IMR-90 (cell line): ENCODE data around the gene LIPG. TPM values are rescaled to one million over a fixed set of nuclear protein-coding genes. Genes with fewer than 3 reads are reported as not detected.

ENCODE experiments used
- ATAC-seq: fragments of 200-7000 bp; cut with Tn5 transposase; 2 replicates; pipeline ENCODE4 v1.9.1; 2020; ENCODE audit warnings: low read depth, mild to moderate bottlenecking, moderate library complexity
- BruUV-seq: library from RNA; stranded (reverse); fragments of 400-500 nt; replicated peaks from 2 replicates; lab custom pipeline; 2021; lab: Mats Ljungman, UMichigan
- CTCF ChIA-PET: fragments of 300-600 bp; formaldehyde crosslinking; extraction: SDS; loops from one replicate; lab custom pipeline; 2021; ENCODE audit warnings: antibody characterized with exemption; lab: Yijun Ruan, JAX
- POLR2A ChIA-PET: fragments of 300-600 bp; sonication (Branson Sonifier 250); formaldehyde crosslinking; loops from one replicate; lab custom pipeline; 2022; ENCODE audit warnings: antibody characterized with exemption; ENCODE audit not compliant: unreplicated experiment; lab: Charles Lee
- DNase-seq: peaks from one replicate; pipeline ENCODE4 v3.0.0; 2013
- H2AFZ ChIP-seq: replicated peaks from 2 replicates; pipeline ENCODE3; 2013; ENCODE audit warnings: low read length, mild to moderate bottlenecking; ENCODE audit not compliant: poor library complexity
- H2AK5ac ChIP-seq: 2 replicates; pipeline ENCODE4 v1.6.1; 2013; ENCODE audit warnings: low read depth, low read length, inconsistent platforms
- H2AK9ac ChIP-seq: replicated peaks from 2 replicates; pipeline ENCODE3; 2013; ENCODE audit warnings: mild to moderate bottlenecking, low read depth, low read length, moderate library complexity; ENCODE audit not compliant: poor library complexity
- H2BK120ac ChIP-seq: 2 replicates; pipeline ENCODE4 v1.6.1; 2013; ENCODE audit warnings: low read depth, low read length, inconsistent platforms
- H2BK15ac ChIP-seq: 3 replicates; pipeline ENCODE4 v1.6.1; 2013; ENCODE audit warnings: low read depth, low read length, inconsistent platforms
- H2BK20ac ChIP-seq: 2 replicates; pipeline ENCODE4 v1.6.1; 2013; ENCODE audit warnings: low read depth, mild to moderate bottlenecking, inconsistent platforms, low read length, moderate library complexity
- H2BK5ac ChIP-seq: 2 replicates; pipeline ENCODE4 v1.6.1; 2013; ENCODE audit warnings: mild to moderate bottlenecking, low read depth, low read length, inconsistent platforms; ENCODE audit not compliant: poor library complexity, severe bottlenecking
- H3K14ac ChIP-seq: replicated peaks from 2 replicates; pipeline ENCODE4 v1.6.1; 2013; ENCODE audit warnings: low read depth, low read length, inconsistent platforms
- H3K18ac ChIP-seq: 2 replicates; pipeline ENCODE4 v1.6.1; 2013; ENCODE audit warnings: low read depth, low read length, control low read depth
- H3K23ac ChIP-seq: 2 replicates; pipeline ENCODE4 v1.6.1; 2013; ENCODE audit warnings: low read depth, low read length, inconsistent platforms
- H3K27ac ChIP-seq: 2 replicates; pipeline ENCODE4 v1.5.1; 2013; ENCODE audit warnings: mild to moderate bottlenecking, control low read depth, low read length; ENCODE audit not compliant: insufficient read depth
- H3K27me3 ChIP-seq: 2 replicates; pipeline ENCODE4 v1.6.1; 2013; ENCODE audit warnings: low read length; ENCODE audit not compliant: control insufficient read depth, insufficient read depth
- H3K36me3 ChIP-seq: 2 replicates; pipeline ENCODE4 v1.6.1; 2013; ENCODE audit warnings: low read length, mixed read lengths; ENCODE audit not compliant: control insufficient read depth, insufficient read depth
- H3K4ac ChIP-seq: 2 replicates; pipeline ENCODE4 v1.6.1; 2013; ENCODE audit warnings: low read depth, low read length, inconsistent platforms
- H3K4me1 ChIP-seq: 2 replicates; pipeline ENCODE4 v1.6.1; 2013; ENCODE audit warnings: low read length, mixed read lengths; ENCODE audit not compliant: control insufficient read depth, insufficient read depth
- H3K4me2 ChIP-seq: 2 replicates; pipeline ENCODE4 v1.6.1; 2013; ENCODE audit warnings: low read depth, mild to moderate bottlenecking, control low read depth, low read length, moderate library complexity
- H3K4me3 ChIP-seq: 2 replicates; pipeline ENCODE4 v1.5.1; 2013; ENCODE audit warnings: low read depth, mild to moderate bottlenecking, control low read depth, low read length, moderate library complexity; ENCODE audit not compliant: insufficient read depth
- H3K56ac ChIP-seq: 2 replicates; pipeline ENCODE4 v1.6.1; 2013; ENCODE audit warnings: low read length, inconsistent platforms; ENCODE audit not compliant: insufficient read depth; ENCODE audit errors: extremely low read depth
- H3K79me1 ChIP-seq, 2 experiments: 2 replicates each; pipeline ENCODE4 v1.6.1; 2013; ENCODE audit warnings: low read length in 2 of 2, inconsistent platforms in 1 of 2, low read depth in 1 of 2
- H3K9ac ChIP-seq: 2 replicates; pipeline ENCODE4 v1.6.1; 2013; ENCODE audit warnings: low read depth, low read length, control low read depth
- H3K9me1 ChIP-seq: 2 replicates; pipeline ENCODE4 v1.6.1; 2013; ENCODE audit warnings: low read length, inconsistent platforms; ENCODE audit not compliant: insufficient read depth
- H3K9me3 ChIP-seq: 2 replicates; pipeline ENCODE4 v1.6.1; 2013; ENCODE audit warnings: low read length; ENCODE audit not compliant: control insufficient read depth, insufficient read depth
- H4K20me1 ChIP-seq: 2 replicates; pipeline ENCODE4 v1.6.1; 2013; ENCODE audit warnings: low read length, inconsistent platforms; ENCODE audit not compliant: insufficient read depth
- H4K5ac ChIP-seq: 2 replicates; pipeline ENCODE4 v1.6.1; 2013; ENCODE audit warnings: mild to moderate bottlenecking, low read depth, low read length, control low read depth
- H4K8ac ChIP-seq, 2 experiments: 2 replicates each; pipeline ENCODE4 v1.6.1; 2013; ENCODE audit warnings: low read depth in 2 of 2, low read length in 2 of 2, control low read depth in 1 of 2, inconsistent platforms in 1 of 2
- H4K91ac ChIP-seq: 2 replicates; pipeline ENCODE4 v1.6.1; 2013; ENCODE audit warnings: low read depth, low read length, inconsistent platforms; ENCODE audit not compliant: insufficient read depth
- BHLHE40 ChIP-seq: fragments of 150-350 bp; IDR thresholded peaks from 2 replicates; pipeline ENCODE4 v1.6.1; 2016; ENCODE audit warnings: mild to moderate bottlenecking, low read depth, low read length
- ELK1 ChIP-seq: fragments of 150-350 bp; IDR thresholded peaks from 2 replicates; pipeline ENCODE4 v1.6.1; 2016; ENCODE audit warnings: low read depth, mild to moderate bottlenecking, low read length, moderate library complexity, borderline replicate concordance
- MAFK ChIP-seq: IDR thresholded peaks from 2 replicates; pipeline ENCODE4 v1.6.1; 2012; ENCODE audit warnings: low read depth, low read length, improper control_type of control experiment
- MAZ ChIP-seq: IDR thresholded peaks from 2 replicates; pipeline ENCODE4 v1.6.1; 2012; ENCODE audit warnings: low read depth, mild to moderate bottlenecking, low read length, improper control_type of control experiment, moderate library complexity, borderline replicate concordance
- MXI1 ChIP-seq: IDR thresholded peaks from 2 replicates; pipeline ENCODE4 v1.6.1; 2012; ENCODE audit warnings: low read depth, mild to moderate bottlenecking, low read length, moderate library complexity, borderline replicate concordance
- POLR2A ChIP-seq: IDR thresholded peaks from 2 replicates; pipeline ENCODE4 v1.6.1; 2012; ENCODE audit warnings: mild to moderate bottlenecking, low read depth, low read length
- RCOR1 ChIP-seq: IDR thresholded peaks from 2 replicates; pipeline ENCODE4 v1.6.1; 2012; ENCODE audit warnings: mild to moderate bottlenecking, low read length, improper control_type of control experiment; ENCODE audit not compliant: insufficient replicate concordance
- SMC3 ChIP-seq: fragments of 150-350 bp; IDR thresholded peaks from 2 replicates; pipeline ENCODE4 v1.6.1; 2016; ENCODE audit warnings: low read depth, mild to moderate bottlenecking, antibody characterized with exemption, low read length, moderate library complexity
- WGBS, 2 experiments: methylation state at CpG; one replicate each; pipeline versions ENCODE4 v1.1.5 to v1.1.7; 2013; ENCODE audit warnings: missing lambda C conversion rate in 2 of 2; ENCODE audit not compliant: insufficient read length in 1 of 2; ENCODE audit errors: extremely low coverage in 2 of 2; 5-methylcytosine and 5-hydroxymethylcytosine counted together
- dilution Hi-C: fragments of 300-500 bp; cut with HindIII; formaldehyde crosslinking; loops from one replicate; pipeline ENCODE4 v1.14.3; 2018; ENCODE audit warnings: low sequenced_read_pairs; ENCODE audit not compliant: unreplicated experiment
- in situ Hi-C: fragments of 300-500 bp; cut with MboI; formaldehyde crosslinking; loops from 3 replicates; pipeline ENCODE4 v1.14.3; 2019; ENCODE audit warnings: low sequenced_read_pairs, inconsistent platforms, mixed read lengths
- intact Hi-C: fragments of 100-400 bp; cut with micrococcal nuclease; formaldehyde crosslinking; loops from 2 replicates; pipeline ENCODE4 v1.10.0; 2022
- polyA plus RNA-seq, 3 experiments: library from polyadenylated mRNA; depleted of rRNA; stranded (reverse); fragments of >200 nt; gene quantifications; 2 replicates each; pipeline ENCODE4 v1.2.3, GENCODE V29; 2012; ENCODE audit warnings: low replicate concordance in 1 of 3
- total RNA-seq: library from RNA; depleted of rRNA; stranded (reverse); fragments of >200 nt; gene quantifications from 2 replicates; pipeline ENCODE4 v1.2.3, GENCODE V29; 2012

LIPG gene
- total and polyA plus RNA-seq, 2 of the 4 experiments (the other 2 are of a cell fraction): under 0.01 to 0.14 TPM

GRCh38 chr18:49597157-49597931 lies 35.5 kb downstream of the LIPG start:
- H2BK20ac ChIP-seq: no peak overlapping the region
- in situ Hi-C loops: no loop called here
- no peak overlapping the region for H3K56ac ChIP-seq
- no peaks in the 10 kb centered on the region for H3K36me3 ChIP-seq
- POLR2A ChIA-PET: no interaction called here
- no peak overlapping the region for H3K27ac ChIP-seq
- CTCF ChIA-PET: no interaction called here
- no peak overlapping the region for H4K5ac ChIP-seq
- no peaks in the 10 kb centered on the region for H3K9me1 ChIP-seq
- ATAC-seq (no peak), DNase-seq (no peak)
- no peak overlapping the region for H2BK15ac ChIP-seq
- H2AK9ac ChIP-seq: no peak overlapping the region
- no peak overlapping the region for H2BK5ac ChIP-seq
- H3K9ac ChIP-seq: no peak overlapping the region
- peaks cover 17% of the 10 kb centered on the region for H3K27me3 ChIP-seq
- H2AFZ ChIP-seq: no peak overlapping the region
- TF ChIP-seq MXI1: no peak
- TF ChIP-seq MAFK: no peak
- TF ChIP-seq SMC3: no peak
- no peak for TF ChIP-seq ELK1
- no peak for TF ChIP-seq MAZ
- TF ChIP-seq BHLHE40: no peak
- no peak for TF ChIP-seq RCOR1
- TF ChIP-seq POLR2A: no peak
- H3K4me1 ChIP-seq: no peaks in the 10 kb centered on the region
- no peak overlapping the region for H3K4me2 ChIP-seq
- H4K20me1 ChIP-seq: no peaks in the 10 kb centered on the region
- 20% methylated on average over 1 of the region's 8 CpGs; no CpG with 5 or more reads in 1 of the 2 experiments for WGBS, 2 experiments
- no peak overlapping the region for H4K8ac ChIP-seq
- H3K4me3 ChIP-seq: no peak overlapping the region
- H3K18ac ChIP-seq: no peak overlapping the region
- dilution Hi-C loops: no loop called here
- H3K9me3 ChIP-seq: no peaks in the 10 kb centered on the region; the same call in 1 of the 2 replicates
- no peak overlapping the region for H3K4ac ChIP-seq
- no TSS peak for BruUV-seq
- no peak overlapping the region for H2AK5ac ChIP-seq
- H2BK120ac ChIP-seq: no peak overlapping the region
- no peak overlapping the region for H4K91ac ChIP-seq
- H3K14ac ChIP-seq: no peak overlapping the region
- intact Hi-C loops: no loop called here
- no peak overlapping the region for H3K23ac ChIP-seq
- H3K79me1 ChIP-seq: no peaks in the 10 kb centered on the region
